Measurements from ENCODE around the gene GJA1. TPM values are rescaled to one million over a fixed set of nuclear protein-coding genes. Genes with fewer than 3 reads are reported as not detected.

GJA1 gene
- total RNA-seq, 1 donor from 2014 or later, result 91.3 TPM

- FAIRE-seq (no peak), DNase-seq (ENCODE audit: low spot score in 2 of 2) (no peak)
These were observed 44.8 kb downstream of the GJA1 start for GRCh38 chr6:121480099-121480713.

DNA sequence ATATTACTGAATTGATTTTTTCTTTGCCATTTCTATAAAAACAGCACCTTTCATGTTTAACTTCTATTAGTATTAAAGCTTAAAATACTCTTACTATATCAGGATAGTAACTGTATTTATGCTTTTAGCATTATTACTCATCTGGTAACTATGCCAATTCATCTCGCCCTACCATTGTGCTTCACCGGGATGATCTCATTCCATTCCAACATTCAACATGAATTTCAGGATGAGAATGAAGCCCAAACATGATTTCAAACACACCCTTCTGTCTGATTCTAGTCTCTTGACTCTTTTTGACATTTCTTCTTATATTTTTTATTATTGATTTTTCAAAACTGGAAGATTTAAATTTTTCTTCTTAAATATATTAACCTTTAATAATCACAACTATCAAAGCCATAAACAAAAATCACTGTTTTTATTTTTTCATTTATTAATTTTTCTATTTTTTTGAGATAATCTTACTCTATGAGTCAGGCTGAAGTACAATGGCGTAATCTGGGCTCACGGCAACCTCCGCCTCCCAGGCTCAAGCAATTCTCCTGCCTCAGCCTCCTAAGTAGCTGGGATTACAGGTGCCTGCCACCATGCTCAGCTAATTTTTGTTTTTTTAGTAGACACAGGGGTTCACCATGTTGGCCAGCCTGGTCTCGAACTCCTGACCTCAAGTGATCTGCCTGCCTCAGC, 46.7 kb downstream of the GJA1 start:
- no peak for FAIRE-seq
- DNase-seq (ENCODE audit: low spot score in 2 of 2), result no peak

DNA sequence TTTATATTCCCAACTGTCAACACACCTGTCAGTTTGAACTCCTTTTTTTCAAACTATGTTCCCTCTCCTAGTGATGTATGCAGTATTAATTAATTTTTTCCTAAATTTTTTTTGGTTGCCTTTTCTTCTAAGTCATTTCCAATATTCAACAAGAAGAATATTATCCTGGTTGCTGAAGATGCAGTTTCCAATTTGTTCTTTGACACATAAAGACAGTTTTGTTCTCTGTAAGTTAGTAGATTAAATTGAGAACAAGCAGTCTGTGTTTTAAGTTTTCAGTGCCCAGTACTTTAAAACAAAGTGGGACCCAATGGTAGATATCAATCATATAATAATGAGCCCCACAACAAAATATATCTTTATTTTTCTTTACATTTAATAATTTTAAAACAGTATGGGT, 47.3 kb downstream of the GJA1 start:
- FAIRE-seq, result no peak
- no peak for DNase-seq (ENCODE audit: low spot score in 2 of 2)

DNA sequence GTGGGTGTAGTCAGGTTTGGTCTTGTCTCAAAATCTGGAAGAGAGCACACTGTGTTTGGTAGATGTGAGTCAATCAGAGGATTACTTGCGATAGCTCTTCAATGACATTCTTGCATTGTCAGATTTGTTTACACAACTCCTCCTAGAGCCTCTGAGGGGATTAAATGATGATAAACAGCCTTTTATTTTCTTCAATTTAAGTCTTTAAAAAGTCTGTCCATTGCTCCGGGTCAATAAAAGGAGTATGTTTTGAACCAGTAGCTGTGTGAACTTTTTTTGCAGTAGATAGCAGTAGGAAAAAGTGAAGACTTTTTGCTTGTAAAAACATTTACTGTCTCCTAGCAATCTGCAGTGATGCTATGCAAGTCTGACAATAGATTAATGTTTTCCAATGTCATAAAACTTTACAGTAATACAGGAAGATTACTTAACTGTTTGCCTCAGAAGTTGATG, 49.9 kb downstream of the GJA1 start:
- FAIRE-seq (no peak), DNase-seq (ENCODE audit: low spot score in 2 of 2) (no peak)

DNA sequence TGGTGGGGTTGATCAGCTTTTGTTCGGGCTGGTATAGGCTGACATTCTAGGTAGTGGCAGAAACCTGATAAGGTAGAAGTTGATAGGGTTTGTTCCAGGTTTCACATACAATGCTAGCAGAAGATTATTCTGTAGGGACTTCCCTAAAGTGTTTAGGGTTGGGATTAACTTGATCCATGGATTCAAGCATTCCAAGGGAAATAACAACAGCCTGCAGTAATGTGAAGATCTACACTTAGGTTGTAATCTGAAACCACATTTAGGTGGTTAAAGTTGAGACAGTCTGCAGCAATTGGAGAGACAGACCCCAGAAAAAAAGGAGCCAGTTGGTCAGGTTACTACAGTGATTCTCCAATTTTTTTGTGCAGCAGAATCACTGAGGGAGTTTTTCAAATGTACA, 56.1 kb downstream of the GJA1 start:
- no peak for FAIRE-seq

GRCh38 chr6:121492536-121492935, 57.1 kb downstream of the GJA1 start:
- FAIRE-seq (no peak), DNase-seq (ENCODE audit: low spot score in 2 of 2) (no peak)

More for the DNA sequence above, 56.1 kb downstream of the GJA1 start:
- no peak for DNase-seq (ENCODE audit: low spot score in 2 of 2)

DNA sequence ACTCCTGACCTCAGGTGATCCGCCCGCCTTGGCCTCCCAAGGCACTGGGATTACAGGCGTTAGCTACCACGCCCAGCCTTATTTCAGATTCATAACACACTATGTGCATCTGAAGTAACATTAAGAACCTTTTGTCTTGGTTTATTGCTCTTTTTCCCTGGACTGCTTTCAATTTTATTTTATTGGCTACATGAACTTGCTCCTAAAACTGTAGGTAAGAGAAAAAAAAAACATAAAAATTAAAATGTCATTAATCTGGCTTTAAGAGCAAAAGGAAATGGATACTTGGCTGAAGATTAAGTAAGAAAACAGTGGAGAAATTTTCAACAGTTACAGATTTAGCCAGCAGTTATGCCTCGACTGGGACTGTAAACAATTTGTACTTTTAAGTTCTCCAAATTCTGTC, 62.5 kb downstream of the GJA1 start:
- FAIRE-seq, result no peak
- no peak for DNase-seq (ENCODE audit: low spot score in 2 of 2)

- FAIRE-seq, result no peak
- DNase-seq (ENCODE audit: low spot score in 2 of 2), result no peak
These were observed 63.2 kb downstream of the GJA1 start for GRCh38 chr6:121498481-121499276.

Small RNA genes lying within 50 kb of the gene (small RNA-seq; reads per million reads assigned to genes)
- not detected for gene RNU4-35P

Other genes with a start within 250 kb of the GJA1 start
- gene TBC1D32, start 101.2 kb upstream of the GJA1 start, total RNA-seq, result 40.8 TPM